H9 (cell line): ENCODE results near the gene IGF1R. TPM values are rescaled to one million over a fixed set of nuclear protein-coding genes. Genes with fewer than 3 reads are reported as not detected.

ENCODE experiments used
- DNase-seq: peaks from one replicate; pipeline ENCODE4 v3.0.0-alpha.2; 2017
- H2AFZ ChIP-seq: one replicate; pipeline ENCODE4 v1.6.1; 2013; ENCODE audit warnings: mild to moderate bottlenecking, low read length, control low read depth, moderate library complexity
- H2AK5ac ChIP-seq: 2 replicates; pipeline ENCODE4 v1.6.1; 2013; ENCODE audit warnings: low read length, control low read depth, mixed read lengths; ENCODE audit not compliant: insufficient read length
- H2BK120ac ChIP-seq: one replicate; pipeline ENCODE4 v1.6.1; 2013; ENCODE audit warnings: low read depth, mild to moderate bottlenecking, low read length, control low read depth, inconsistent platforms; ENCODE audit not compliant: poor library complexity, severe bottlenecking
- H2BK12ac ChIP-seq: 2 replicates; pipeline ENCODE4 v1.6.1; 2013; ENCODE audit warnings: low read length, control low read depth, mixed read lengths, low read depth; ENCODE audit not compliant: insufficient read length
- H2BK15ac ChIP-seq: 2 replicates; pipeline ENCODE4 v1.6.1; 2013; ENCODE audit warnings: low read depth, low read length, control low read depth
- H2BK20ac ChIP-seq: one replicate; pipeline ENCODE4 v1.6.1; 2013; ENCODE audit warnings: low read depth, mild to moderate bottlenecking, low read length, control low read depth, inconsistent platforms; ENCODE audit not compliant: poor library complexity, severe bottlenecking
- H2BK5ac ChIP-seq: 2 replicates; pipeline ENCODE4 v1.6.1; 2013; ENCODE audit warnings: low read length, control low read depth, mixed read lengths; ENCODE audit not compliant: insufficient read length
- H3K14ac ChIP-seq: 2 replicates; pipeline ENCODE4 v1.6.1; 2013; ENCODE audit warnings: low read length, control low read depth; ENCODE audit not compliant: insufficient read depth
- H3K18ac ChIP-seq: 2 replicates; pipeline ENCODE4 v1.6.1; 2013; ENCODE audit warnings: low read depth, mild to moderate bottlenecking, mixed read lengths, low read length, control low read depth; ENCODE audit not compliant: insufficient read length
- H3K23ac ChIP-seq: 2 replicates; pipeline ENCODE4 v1.6.1; 2013; ENCODE audit warnings: low read length, control low read depth, mixed read lengths, low read depth; ENCODE audit not compliant: insufficient read length
- H3K23me2 ChIP-seq: 2 replicates; pipeline ENCODE4 v1.6.1; 2013; ENCODE audit warnings: low read depth, mild to moderate bottlenecking, mixed read lengths, low read length, control low read depth; ENCODE audit not compliant: insufficient read length, poor library complexity, severe bottlenecking
- H3K27ac ChIP-seq: 2 replicates; pipeline ENCODE4 v1.5.1; 2013; ENCODE audit warnings: low read length, control low read depth, mixed read lengths, low read depth; ENCODE audit not compliant: insufficient read length
- H3K27me3 ChIP-seq: 2 replicates; pipeline ENCODE4 v1.6.1; 2013; ENCODE audit warnings: low read length, control low read depth, inconsistent platforms; ENCODE audit not compliant: insufficient read depth
- H3K4ac ChIP-seq: 2 replicates; pipeline ENCODE4 v1.6.1; 2013; ENCODE audit warnings: low read depth, mild to moderate bottlenecking, control low read depth, inconsistent platforms, low read length, moderate library complexity
- H3K4me1 ChIP-seq: 2 replicates; pipeline ENCODE4 v1.6.1; 2013; ENCODE audit warnings: low read length, control low read depth, inconsistent platforms; ENCODE audit not compliant: insufficient read depth
- H3K4me2 ChIP-seq: 2 replicates; pipeline ENCODE4 v1.6.1; 2013; ENCODE audit warnings: low read length, control low read depth, mixed read lengths; ENCODE audit not compliant: insufficient read length, insufficient read depth
- H3K56ac ChIP-seq: 2 replicates; pipeline ENCODE4 v1.6.1; 2013; ENCODE audit warnings: low read depth, mild to moderate bottlenecking, mixed read lengths, low read length, control low read depth; ENCODE audit not compliant: insufficient read length
- H3K79me1 ChIP-seq: 2 replicates; pipeline ENCODE4 v1.6.1; 2013; ENCODE audit warnings: low read depth, mild to moderate bottlenecking, moderate library complexity, low read length, control low read depth, inconsistent platforms; ENCODE audit not compliant: insufficient read depth, poor library complexity, severe bottlenecking
- H3K79me2 ChIP-seq: 2 replicates; pipeline ENCODE4 v1.6.1; 2013; ENCODE audit warnings: low read length, control low read depth, inconsistent platforms; ENCODE audit not compliant: insufficient read depth
- H3K9ac ChIP-seq: 2 replicates; pipeline ENCODE4 v1.6.1; 2013; ENCODE audit warnings: low read length, control low read depth, mixed read lengths; ENCODE audit not compliant: insufficient read length; ENCODE audit errors: extremely low read depth
- H3K9me3 ChIP-seq: one replicate; pipeline ENCODE4 v1.6.1; 2013; ENCODE audit warnings: low read depth, low read length, inconsistent platforms; ENCODE audit not compliant: control insufficient read depth
- H3T11ph ChIP-seq: one replicate; pipeline ENCODE4 v1.6.1; 2013; ENCODE audit warnings: mild to moderate bottlenecking, low read length, control low read depth, inconsistent platforms
- H4K20me1 ChIP-seq: one replicate; pipeline ENCODE4 v1.6.1; 2013; ENCODE audit not compliant: control insufficient read depth, insufficient read length, insufficient read depth
- H4K5ac ChIP-seq: 2 replicates; pipeline ENCODE4 v1.6.1; 2013; ENCODE audit warnings: low read depth, mild to moderate bottlenecking, mixed read lengths, low read length, control low read depth; ENCODE audit not compliant: insufficient read length
- H4K8ac ChIP-seq: replicated peaks from 2 replicates; pipeline ENCODE4 v1.6.1; 2013; ENCODE audit warnings: low read length, control low read depth, mixed read lengths, low read depth; ENCODE audit not compliant: insufficient read length
- H4K91ac ChIP-seq: 2 replicates; pipeline ENCODE4 v1.6.1; 2013; ENCODE audit warnings: low read depth, mild to moderate bottlenecking, moderate library complexity, mixed read lengths, low read length, control low read depth; ENCODE audit not compliant: insufficient read length
- H3K27ac Mint-ChIP-seq, 3 experiments: 2 replicates in 2 of 3; 3 replicates in 1 of 3; pipeline ENCODE4 v1.8.0; 2020 to 2021; ENCODE audit warnings: mixed read lengths in 3 of 3, mild to moderate bottlenecking in 1 of 3, moderate library complexity in 1 of 3
- H3K27me3 Mint-ChIP-seq: 2 replicates; pipeline ENCODE4 v1.8.0; 2021; ENCODE audit warnings: low read depth, mild to moderate bottlenecking, moderate library complexity, mixed read lengths
- H3K36me3 Mint-ChIP-seq, 3 experiments: 2 replicates in 2 of 3; 3 replicates in 1 of 3; pipeline ENCODE4 v1.8.0; 2020 to 2021; ENCODE audit warnings: low read depth in 3 of 3, mixed read lengths in 3 of 3; ENCODE audit not compliant: insufficient read depth in 1 of 3
- H3K4me1 Mint-ChIP-seq, 2 experiments: 2 replicates each; pipeline ENCODE4 v1.8.0; 2020; ENCODE audit warnings: mixed read lengths in 2 of 2
- H3K4me3 Mint-ChIP-seq, 2 experiments: 2 replicates in 1 of 2; 3 replicates in 1 of 2; pipeline ENCODE4 v1.8.0; 2020 to 2021; ENCODE audit warnings: mild to moderate bottlenecking in 2 of 2, mixed read lengths in 2 of 2, moderate library complexity in 1 of 2
- H3K9me3 Mint-ChIP-seq, 2 experiments: 2 replicates in 1 of 2; 3 replicates in 1 of 2; pipeline ENCODE4 v1.8.0; 2020; ENCODE audit warnings: mild to moderate bottlenecking in 2 of 2, mixed read lengths in 2 of 2, moderate library complexity in 1 of 2
- CTCF ChIP-seq: fragments of 200-600 bp; sonication (generic); conservative IDR thresholded peaks from 3 replicates; pipeline ENCODE4 v1.8.0; 2021; ENCODE audit warnings: antibody characterized with exemption, mild to moderate bottlenecking
- WGBS: extraction: QIAGEN DNeasy Blood & Tissue Kit; methylation state at CpG from one replicate; pipeline ENCODE4 v1.1.7; 2013; ENCODE audit warnings: missing lambda C conversion rate, low lambda C conversion rate, mixed read lengths; ENCODE audit not compliant: insufficient read length; ENCODE audit errors: extremely low coverage; 5-methylcytosine and 5-hydroxymethylcytosine counted together
- total RNA-seq: library from RNA; stranded (reverse); gene quantifications from 2 replicates; pipeline ENCODE4 v1.2.1, GENCODE V29; 2021

Gene IGF1R
- total RNA-seq, 1 experiment from 2014 or later, result 70.0 TPM

- no peak overlapping the region for H2AK5ac ChIP-seq
- DNase-seq, result no peak
- no peak overlapping the region for H3T11ph ChIP-seq
- H3K23me2 ChIP-seq, result no peaks in the 10 kb centered on the region
- no peaks in the 10 kb centered on the region for H3K79me1 ChIP-seq
- no peak overlapping the region for H2BK12ac ChIP-seq
- no peaks in the 10 kb centered on the region; the same call in 1 of the 2 replicates for H3K27me3 Mint-ChIP-seq
- no peak overlapping the region for H3K9ac ChIP-seq
- H3K27ac Mint-ChIP-seq, result peak overlapping the region in 1 of 3 experiments; percentile 47; a peak in 1 of 7 replicates
- H3K23ac ChIP-seq, result no peak overlapping the region
- H2BK15ac ChIP-seq, result no peak overlapping the region
- no peak overlapping the region for H4K5ac ChIP-seq
- H4K91ac ChIP-seq, result no peak overlapping the region
- no peaks in the 10 kb centered on the region for H3K9me3 ChIP-seq
- H3K4me3 Mint-ChIP-seq, result no peak overlapping the region
- TF ChIP-seq CTCF, result no peak
- H3K4me2 ChIP-seq, result no peak overlapping the region
- H3K4me1 Mint-ChIP-seq, result peaks cover 47 to 49% of the 10 kb centered on the region in 2 experiments
- H3K27ac ChIP-seq, result no peak overlapping the region
- H3K36me3 Mint-ChIP-seq, result peaks cover 7 to 25% (median 16%) of the 10 kb centered on the region in 3 experiments; a peak in 6 of 7 replicates
- H2BK20ac ChIP-seq, result no peak overlapping the region
- no peak overlapping the region for H2BK120ac ChIP-seq
- no peak overlapping the region for H3K14ac ChIP-seq
- no peak overlapping the region for H4K8ac ChIP-seq
- H3K4ac ChIP-seq, result no peak overlapping the region
- H2BK5ac ChIP-seq, result no peak overlapping the region
- no peak overlapping the region for H3K18ac ChIP-seq
- no peak overlapping the region for H2AFZ ChIP-seq
- H3K56ac ChIP-seq, result no peak overlapping the region
- whole genome bisulfite sequencing, result no CpG with 5 or more reads among the region's 9 CpGs
- no peaks in the 10 kb centered on the region for H3K27me3 ChIP-seq
- no peaks in the 10 kb centered on the region for H4K20me1 ChIP-seq
- H3K9me3 Mint-ChIP-seq, result no peaks in the 10 kb centered on the region
- peaks cover 5% of the 10 kb centered on the region; the same call in 1 of the 2 replicates for H3K79me2 ChIP-seq
- H3K4me1 ChIP-seq, result peaks cover 7% of the 10 kb centered on the region; the same call in 1 of the 2 replicates
These were observed 255.2 kb downstream of the IGF1R start for GRCh38 chr15:98903377-98904018.
